HepG2 (cell line): Measurements from ENCODE around the gene FAM219A. TPM values are rescaled to one million over a fixed set of nuclear protein-coding genes. Genes with fewer than 3 reads are reported as not detected.

Experiments used
- ATAC-seq: fragments of 200-7000 bp; cut with Tn5 transposase; 3 replicates; pipeline ENCODE4 v1.9.1; 2020; ENCODE audit warnings: mild to moderate bottlenecking, moderate library complexity
- BruUV-seq: library from RNA; stranded (reverse); fragments of 400-500 nt; replicated peaks from 2 replicates; lab custom pipeline; 2021; lab: Mats Ljungman, UMichigan
- CTCF ChIA-PET: fragments of 300-600 bp; formaldehyde crosslinking; extraction: SDS; loops from one replicate; lab custom pipeline; 2021; ENCODE audit warnings: low total read pairs, inconsistent platforms, low intra/inter-chr PET ratio; lab: Yijun Ruan, JAX
- POLR2A ChIA-PET: fragments of 350-600 bp; sonication (Branson Sonifier 250); formaldehyde crosslinking; loops from one replicate; lab custom pipeline; 2020; ENCODE audit warnings: antibody characterized with exemption, inconsistent platforms; lab: Yijun Ruan, JAX
- DNase-seq: peaks from one replicate; pipeline ENCODE4 v3.0.0-alpha.2; 2015; ENCODE audit warnings: low spot score
- FAIRE-seq: peaks from 3 replicates; lab custom pipeline; 2011; peaks lifted over from hg19 to GRCh38; lab: Jason Lieb, UNC
- H2AFZ ChIP-seq: one replicate; pipeline ENCODE4 v1.6.1; 2011; ENCODE audit warnings: low read length, inconsistent platforms
- H3K27ac ChIP-seq: fragments of 300-600 bp; 3 replicates; pipeline ENCODE4 v1.8.0; 2011; ENCODE audit warnings: mixed run types, mild to moderate bottlenecking, mixed read lengths, low read length, inconsistent platforms; ENCODE audit not compliant: insufficient read depth; ENCODE audit errors: extremely low read length
- H3K27me3 ChIP-seq, 2 experiments: fragments of 200-600 bp in 1 of 2; 2 replicates in 1 of 2; 3 replicates in 1 of 2; pipeline versions ENCODE4 v1.6.0 to v1.8.0; 2011; ENCODE audit warnings: low read length in 2 of 2, mild to moderate bottlenecking in 2 of 2, moderate library complexity in 2 of 2, inconsistent platforms in 1 of 2; ENCODE audit not compliant: insufficient read depth in 2 of 2, control insufficient read depth in 1 of 2
- H3K36me3 ChIP-seq, 2 experiments: fragments of 200-600 bp in 1 of 2; replicated peaks in 1 of 2; 2 replicates in 1 of 2; 3 replicates in 1 of 2; pipeline versions ENCODE4 v1.5.1 to v1.8.0; 2011; ENCODE audit warnings: low read length in 2 of 2, inconsistent platforms in 1 of 2; ENCODE audit not compliant: insufficient read depth in 2 of 2, control insufficient read depth in 1 of 2
- H3K4me1 ChIP-seq: 2 replicates; pipeline ENCODE4 v1.5.1; 2012; ENCODE audit warnings: low read length, inconsistent platforms; ENCODE audit not compliant: insufficient read depth
- H3K4me2 ChIP-seq: 2 replicates; pipeline ENCODE4 v1.6.0; 2011; ENCODE audit warnings: low read depth, low read length, inconsistent platforms
- H3K4me3 ChIP-seq, 3 experiments: fragments of 200-600 bp in 1 of 3; sonication (generic), shearing (Covaris generic) in 1 of 3; replicated peaks in 1 of 3; 2 replicates each; pipeline ENCODE4 v1.5.1; 2011 to 2016; ENCODE audit warnings: low read length in 3 of 3, inconsistent platforms in 2 of 3, low read depth in 2 of 3, mild to moderate bottlenecking in 2 of 3, control low read depth in 1 of 3, mixed read lengths in 1 of 3; ENCODE audit not compliant: insufficient read depth in 1 of 3
- H3K79me2 ChIP-seq: one replicate; pipeline ENCODE4 v1.6.1; 2011; ENCODE audit warnings: low read length, inconsistent platforms; ENCODE audit not compliant: insufficient read depth
- H3K9ac ChIP-seq: 2 replicates; pipeline ENCODE4 v1.6.0; 2011; ENCODE audit warnings: mild to moderate bottlenecking, low read depth, low read length, inconsistent platforms; ENCODE audit not compliant: insufficient read depth
- H3K9me3 ChIP-seq: 2 replicates; pipeline ENCODE4 v1.5.1; 2012; ENCODE audit warnings: mild to moderate bottlenecking, low read length
- H4K20me1 ChIP-seq: 2 replicates; pipeline ENCODE4 v1.6.0; 2011; ENCODE audit warnings: inconsistent platforms, mild to moderate bottlenecking, low read length, moderate library complexity; ENCODE audit not compliant: insufficient read depth
- ARID2 ChIP-seq: sonication (generic); formaldehyde crosslinking; IDR thresholded peaks from 2 replicates; pipeline ENCODE4 v1.8.1; 2022; ENCODE audit warnings: mild to moderate bottlenecking, missing genetic modification reagents, borderline replicate concordance
- ATF7 ChIP-seq, 2 experiments: fragments of 450-650 bp in 1 of 2; sonication (generic) in 1 of 2; formaldehyde crosslinking in 1 of 2; IDR thresholded peaks; 2 replicates each; pipeline versions ENCODE4 v1.4.0 to v1.6.1; 2016 to 2020; ENCODE audit warnings: antibody characterized with exemption in 1 of 2, mild to moderate bottlenecking in 1 of 2, missing genetic modification reagents in 1 of 2
- FOSL2 ChIP-seq: sonication (generic); formaldehyde crosslinking; IDR thresholded peaks from 2 replicates; pipeline ENCODE4 v1.4.0; 2020; ENCODE audit warnings: missing genetic modification reagents
- KAT7 ChIP-seq: IDR thresholded peaks from 2 replicates; pipeline ENCODE4 v1.6.1; 2018; ENCODE audit warnings: borderline replicate concordance, missing compliant biosample characterization
- MTF2 ChIP-seq: sonication (generic); formaldehyde crosslinking; IDR thresholded peaks from 2 replicates; pipeline ENCODE4 v1.5.0; 2020; ENCODE audit warnings: missing genetic modification reagents, borderline replicate concordance
- NFKB2 ChIP-seq: sonication (generic); formaldehyde crosslinking; IDR thresholded peaks from 2 replicates; pipeline ENCODE4 v1.4.0; 2020; ENCODE audit warnings: missing genetic modification reagents, borderline replicate concordance
- NFYC ChIP-seq: IDR thresholded peaks from 2 replicates; pipeline ENCODE4 v1.6.1; 2016; ENCODE audit warnings: missing genetic modification reagents, missing compliant biosample characterization
- POLR2AphosphoS2 ChIP-seq: IDR thresholded peaks from 2 replicates; pipeline ENCODE4 v1.6.1; 2011; ENCODE audit warnings: low read depth, low read length, improper control_type of control experiment
- RFXAP ChIP-seq: sonication (generic); formaldehyde crosslinking; IDR thresholded peaks from 2 replicates; pipeline ENCODE4 v1.4.0; 2020; ENCODE audit warnings: missing genetic modification reagents, borderline replicate concordance
- SP5 ChIP-seq: IDR thresholded peaks from 2 replicates; pipeline ENCODE4 v1.6.1; 2016; ENCODE audit warnings: low read depth, borderline replicate concordance
- ZFP41 ChIP-seq: sonication (generic); formaldehyde crosslinking; IDR thresholded peaks from 2 replicates; pipeline ENCODE4 v1.4.0; 2020; ENCODE audit warnings: mild to moderate bottlenecking, missing genetic modification reagents, borderline replicate concordance
- ZKSCAN1 ChIP-seq: fragments of 150-350 bp; IDR thresholded peaks from 2 replicates; pipeline ENCODE4 v1.6.1; 2014; ENCODE audit warnings: low read length
- ZNF329 ChIP-seq: sonication (generic); formaldehyde crosslinking; IDR thresholded peaks from 2 replicates; pipeline ENCODE4 v1.9.0; 2021; ENCODE audit warnings: low read depth, mild to moderate bottlenecking, missing genetic modification reagents
- ZNF33A ChIP-seq: sonication (generic); formaldehyde crosslinking; IDR thresholded peaks from 2 replicates; pipeline ENCODE4 v1.5.1; 2020; ENCODE audit warnings: missing genetic modification reagents, mild to moderate bottlenecking, moderate library complexity, borderline replicate concordance
- ZZZ3 ChIP-seq: sonication (generic); formaldehyde crosslinking; IDR thresholded peaks from 2 replicates; pipeline ENCODE4 v1.4.0; 2020; ENCODE audit warnings: missing genetic modification reagents, mild to moderate bottlenecking, borderline replicate concordance
- WGBS: methylation state at CpG from one replicate; pipeline ENCODE4 v1.1.6; 2017; ENCODE audit warnings: low lambda C conversion rate; 5-methylcytosine and 5-hydroxymethylcytosine counted together
- in situ Hi-C: cut with HindIII; loops from 2 replicates; pipeline ENCODE4 v1.10.0; 2017; ENCODE audit warnings: low pct_unique_long_range_greater_than_20kb; ENCODE audit not compliant: extremely low pct_ligation_motif_present
- intact Hi-C: fragments of 100-400 bp; cut with micrococcal nuclease; formaldehyde crosslinking; loops from one replicate; pipeline ENCODE4 v1.10.0; 2022; ENCODE audit not compliant: unreplicated experiment
- polyA plus RNA-seq, 8 experiments: library from polyadenylated mRNA; depleted of rRNA in 3 of 8; stranded (reverse) in 7 of 8; unstranded in 1 of 8; fragments of >200 nt; fragmentation: Illumina TruSeq in 4 of 8; extraction: Trizol in 4 of 8; gene quantifications; 2 replicates each; pipeline versions ENCODE4 v1.2.1 to v1.2.3, GENCODE V29; 2011 to 2016; ENCODE audit warnings: low read depth in 4 of 8, missing spikeins in 1 of 8, mixed read lengths in 1 of 8; ENCODE audit not compliant: insufficient read depth in 1 of 8
- total RNA-seq, 5 experiments: library from RNA; depleted of rRNA; stranded (reverse); fragments of >200 nt; fragmentation: Illumina TruSeq; extraction: Trizol; gene quantifications; 2 replicates each; pipeline ENCODE4 v1.2.3, GENCODE V29; 2016; ENCODE audit warnings: low read depth in 1 of 5

FAM219A gene
- total and polyA plus RNA-seq, 2 of the 13 experiments (the other 11 are each of a cell fraction or from before 2014, with no cell fraction given) = 3.9 to 6.4 TPM

DNA sequence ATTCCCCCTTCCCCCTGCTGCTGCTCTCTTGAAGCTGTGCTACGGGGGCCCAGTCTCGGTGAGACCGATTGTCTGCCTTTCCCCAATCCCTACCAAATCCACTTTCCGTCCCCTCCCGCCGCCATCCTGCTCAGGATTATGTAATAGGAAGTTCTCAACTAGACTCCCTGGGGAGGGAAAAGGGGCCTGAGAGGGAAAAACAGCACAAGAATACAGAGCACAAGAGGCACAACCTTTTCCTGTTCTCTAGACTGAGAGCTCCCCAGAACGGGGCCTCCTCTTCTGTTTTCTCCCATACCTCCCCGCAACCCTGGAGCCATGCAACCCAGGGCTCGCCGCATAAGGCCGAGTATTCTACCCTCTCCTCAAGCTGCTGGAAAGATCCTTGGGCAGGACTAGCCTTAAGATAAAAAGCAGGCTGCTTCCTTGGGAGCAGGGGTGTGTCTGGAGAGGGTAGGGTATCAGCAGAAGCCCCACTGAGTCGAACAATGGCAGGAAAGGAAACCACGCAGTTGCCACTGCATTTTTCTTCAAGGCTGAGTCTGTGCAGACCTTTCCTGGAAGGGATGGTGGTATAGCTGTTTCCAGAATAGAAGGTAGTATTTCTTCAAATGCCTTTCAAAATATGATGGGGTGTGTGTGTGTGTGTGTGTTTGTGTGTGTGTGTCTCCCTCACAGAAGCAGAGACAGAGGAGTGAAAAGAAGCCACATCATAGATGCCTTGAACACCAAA lies 94.6 kb downstream of the FAM219A start:
- peaks cover 36% of the 10 kb centered on the region for H3K4me1 ChIP-seq
- CTCF ChIA-PET = no interaction called here
- FAIRE-seq = no peak
- H4K20me1 ChIP-seq = no peaks in the 10 kb centered on the region
- no peak overlapping the region for H3K27ac ChIP-seq
- H3K9me3 ChIP-seq = peaks cover 6% of the 10 kb centered on the region; the same call in 1 of the 2 replicates
- intact Hi-C loops (no loop called here), in situ Hi-C loops (no loop called here)
- no peaks in the 10 kb centered on the region for H3K27me3 ChIP-seq
- no peak overlapping the region for H2AFZ ChIP-seq
- WGBS = 93% methylated on average over 13 of the region's 13 CpGs
- H3K36me3 ChIP-seq = no peaks in the 10 kb centered on the region; a peak in 1 of 5 replicates
- no peak overlapping the region for H3K9ac ChIP-seq
- H3K4me3 ChIP-seq = no peak overlapping the region
- no peaks in the 10 kb centered on the region for H3K79me2 ChIP-seq
- POLR2A ChIA-PET = interaction anchor here (1.0 kb wide), 1 partner anchor 13 kb away, joined by 4 read pairs; the partner anchor contains the start of gene MYORG
- BruUV-seq = no TSS peak
- H3K4me2 ChIP-seq = no peak overlapping the region
- TF ChIP-seq MTF2 (CRISPR knock-in tag) = no peak
- TF ChIP-seq ZZZ3 (CRISPR knock-in tag) = no peak
- TF ChIP-seq NFYC (CRISPR knock-in tag) = no peak
- no peak for TF ChIP-seq RFXAP (CRISPR knock-in tag)
- no peak for TF ChIP-seq POLR2AphosphoS2
- no peak for TF ChIP-seq NFKB2 (CRISPR knock-in tag)
- no peak for TF ChIP-seq ZKSCAN1
- TF ChIP-seq FOSL2 = no peak
- no peak for TF ChIP-seq ZFP41 (CRISPR knock-in tag)
- no peak for TF ChIP-seq ZNF33A (CRISPR knock-in tag)
- TF ChIP-seq ARID2 (CRISPR knock-in tag) = no peak
- TF ChIP-seq ZNF329 = no peak
- no peak for TF ChIP-seq SP5 (CRISPR knock-in tag)
- TF ChIP-seq KAT7 = no peak
- no peak for TF ChIP-seq ATF7 (IDR thresholded peaks at IDR 0.05)
- no peak for TF ChIP-seq ATF7 (CRISPR knock-in tag; IDR thresholded peaks at IDR 0.05)
- ATAC-seq = no peak
- DNase-seq = no peak
